ENCODE data around the gene PLD1. TPM values are rescaled to one million over a fixed set of nuclear protein-coding genes. Genes with fewer than 3 reads are reported as not detected.

Gene PLD1
- total and polyA plus RNA-seq, 10 of the 15 experiments (the other 5 are each of a cell fraction or from before 2014, with no cell fraction given), result 2.9 to 108 (median 3.6) TPM

DNA sequence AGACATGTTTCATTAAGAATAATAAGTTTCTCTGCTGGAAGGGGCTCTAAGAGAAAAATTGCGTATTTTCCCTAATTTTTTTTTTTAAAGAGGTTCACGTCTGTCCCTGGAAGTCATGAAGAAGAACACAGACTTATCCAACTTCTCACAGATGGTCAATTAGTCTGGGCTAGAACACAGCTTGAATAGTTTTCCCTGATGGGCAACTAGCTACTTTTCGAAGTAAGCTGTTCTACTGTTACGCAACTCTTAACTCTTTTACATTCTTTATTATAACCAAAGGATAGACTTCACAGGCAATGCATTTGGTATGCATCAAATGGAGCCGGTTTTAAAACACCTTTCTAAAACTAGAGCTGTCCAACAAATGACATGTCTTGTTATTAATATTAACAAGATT, 205.9 kb downstream of the PLD1 start (continued):
- TF ChIP-seq MEF2A (IDR thresholded peaks at IDR 0.05; ENCODE audit: insufficient read depth, low read depth, low read length) (no peak), RFX5 (IDR thresholded peaks at IDR 0.05; ENCODE audit: low read depth, low read length) (no peak), BCL11A (IDR thresholded peaks at IDR 0.05; ENCODE audit: low read depth, low read length) (no peak), RUNX3 (IDR thresholded peaks at IDR 0.05; ENCODE audit: low read length) (no peak), ZNF207 (IDR thresholded peaks at IDR 0.05; ENCODE audit: borderline replicate concordance) (no peak), SUPT20H (IDR thresholded peaks at IDR 0.05; ENCODE audit: borderline replicate concordance, control insufficient read depth, low read depth, low read length) (no peak), ZNF274 (IDR thresholded peaks at IDR 0.05; ENCODE audit: insufficient read depth, insufficient read length) (no peak)
- TF ChIP-seq, protein P1, sequence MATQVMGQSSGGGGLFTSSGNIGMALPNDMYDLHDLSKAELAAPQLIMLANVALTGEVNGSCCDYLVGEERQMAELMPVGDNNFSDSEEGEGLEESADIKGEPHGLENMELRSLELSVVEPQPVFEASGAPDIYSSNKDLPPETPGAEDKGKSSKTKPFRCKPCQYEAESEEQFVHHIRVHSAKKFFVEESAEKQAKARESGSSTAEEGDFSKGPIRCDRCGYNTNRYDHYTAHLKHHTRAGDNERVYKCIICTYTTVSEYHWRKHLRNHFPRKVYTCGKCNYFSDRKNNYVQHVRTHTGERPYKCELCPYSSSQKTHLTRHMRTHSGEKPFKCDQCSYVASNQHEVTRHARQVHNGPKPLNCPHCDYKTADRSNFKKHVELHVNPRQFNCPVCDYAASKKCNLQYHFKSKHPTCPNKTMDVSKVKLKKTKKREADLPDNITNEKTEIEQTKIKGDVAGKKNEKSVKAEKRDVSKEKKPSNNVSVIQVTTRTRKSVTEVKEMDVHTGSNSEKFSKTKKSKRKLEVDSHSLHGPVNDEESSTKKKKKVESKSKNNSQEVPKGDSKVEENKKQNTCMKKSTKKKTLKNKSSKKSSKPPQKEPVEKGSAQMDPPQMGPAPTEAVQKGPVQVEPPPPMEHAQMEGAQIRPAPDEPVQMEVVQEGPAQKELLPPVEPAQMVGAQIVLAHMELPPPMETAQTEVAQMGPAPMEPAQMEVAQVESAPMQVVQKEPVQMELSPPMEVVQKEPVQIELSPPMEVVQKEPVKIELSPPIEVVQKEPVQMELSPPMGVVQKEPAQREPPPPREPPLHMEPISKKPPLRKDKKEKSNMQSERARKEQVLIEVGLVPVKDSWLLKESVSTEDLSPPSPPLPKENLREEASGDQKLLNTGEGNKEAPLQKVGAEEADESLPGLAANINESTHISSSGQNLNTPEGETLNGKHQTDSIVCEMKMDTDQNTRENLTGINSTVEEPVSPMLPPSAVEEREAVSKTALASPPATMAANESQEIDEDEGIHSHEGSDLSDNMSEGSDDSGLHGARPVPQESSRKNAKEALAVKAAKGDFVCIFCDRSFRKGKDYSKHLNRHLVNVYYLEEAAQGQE (IDR thresholded peaks at IDR 0.05; ENCODE audit: low read depth, low read length), result no peak

DNA sequence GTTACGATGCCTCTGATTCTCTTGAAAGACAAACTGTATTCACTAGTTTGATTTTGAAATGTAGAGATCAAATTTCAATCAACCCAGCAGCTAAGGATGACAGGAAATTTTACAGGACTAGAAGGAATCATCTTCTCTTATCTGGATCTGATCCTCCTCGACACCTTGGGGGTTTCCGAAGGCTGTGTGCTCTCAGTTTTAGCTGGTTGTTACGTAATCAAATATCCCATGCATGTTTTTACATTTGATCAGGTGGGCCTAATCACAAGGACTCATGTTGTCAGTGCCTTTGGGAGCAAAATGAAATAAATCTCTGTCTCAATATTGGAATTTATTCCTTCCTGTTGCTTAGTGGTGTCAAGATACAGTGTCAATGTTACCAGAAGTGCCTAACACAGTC, 208.2 kb downstream of the PLD1 start:
- WGBS (ENCODE audit: insufficient coverage, insufficient replicate concordance, low lambda C conversion rate, missing lambda C conversion rate), result 55% methylated on average over 4 of the region's 4 CpGs
- no peak for TF ChIP-seq ASH2L (IDR thresholded peaks at IDR 0.05; ENCODE audit: borderline replicate concordance, low read depth)
- no peak for TF ChIP-seq CBX5 (IDR thresholded peaks at IDR 0.05; ENCODE audit: low read depth)
- no peak for TF ChIP-seq BHLHE40 (IDR thresholded peaks at IDR 0.05; ENCODE audit: borderline replicate concordance in 1 of 2, low read depth in 2 of 2, low read length in 1 of 2)
- TF ChIP-seq RB1 (IDR thresholded peaks at IDR 0.05; ENCODE audit: borderline replicate concordance), result no peak
- TF ChIP-seq SMC3 (IDR thresholded peaks at IDR 0.05; ENCODE audit: borderline replicate concordance, low read length), result no peak
- TF ChIP-seq ZBTB4 (CRISPR knock-in tag; IDR thresholded peaks at IDR 0.05), result no peak
- no peak for TF ChIP-seq SREBF1 (IDR thresholded peaks at IDR 0.05; ENCODE audit: low read length)
- TF ChIP-seq ZSCAN29 (IDR thresholded peaks at IDR 0.05), result no peak
- TF ChIP-seq POLR2A (IDR thresholded peaks at IDR 0.05; ENCODE audit: low read depth, low read length), result no peak
- no peak for TF ChIP-seq MEF2A (IDR thresholded peaks at IDR 0.05; ENCODE audit: insufficient read depth, low read depth, low read length)
- TF ChIP-seq SPI1 (IDR thresholded peaks at IDR 0.05; ENCODE audit: borderline replicate concordance, insufficient read depth, low read depth, low read length), result no peak
- no peak for TF ChIP-seq TCF12 (IDR thresholded peaks at IDR 0.05; ENCODE audit: low read depth, low read length)
- no peak for TF ChIP-seq DPF2 (IDR thresholded peaks at IDR 0.05)

More for the DNA sequence above, 208.2 kb downstream of the PLD1 start:
- H3K9me3 ChIP-seq (replicated peaks; ENCODE audit: control insufficient read depth, insufficient read depth, low read length), result no peaks in the 10 kb centered on the region
- no peaks in the 10 kb centered on the region for H3K4me1 ChIP-seq (ENCODE audit: control insufficient read depth, insufficient read depth, low read length)
- H3K27ac ChIP-seq (ENCODE audit: control insufficient read depth, insufficient read depth), result no peak overlapping the region
- H3K36me3 ChIP-seq (ENCODE audit: control insufficient read depth in 2 of 2, insufficient read depth in 2 of 2, low read length in 1 of 2), result no peaks in the 10 kb centered on the region
- no peaks in the 10 kb centered on the region for H4K20me1 ChIP-seq (ENCODE audit: control insufficient read depth, insufficient read depth)
- intact Hi-C loops (cut with micrococcal nuclease; ENCODE audit: unreplicated experiment) (no loop called here), in situ Hi-C loops (cut with MboI) (no loop called here)
- ChIA-PET RAD21 (ENCODE audit: unreplicated experiment) (no interaction called here), SMC1A (ENCODE audit: uncharacterized antibody, unreplicated experiment) (interaction anchor here (1.4 kb wide), 1 partner anchor 232 kb away, joined by 4 read pairs; no protein-coding TSS in a partner anchor), CTCF (interaction anchor here (1.7 to 5.9 kb wide), 3 partner anchors 13 to 228 kb away, joined by 5 to 37 read pairs (median 12); no protein-coding TSS in a partner anchor), POLR2A (no interaction called here)
- no peaks in the 10 kb centered on the region; a peak in 1 of 4 replicates for H3K27me3 ChIP-seq (replicated peaks in 1 of 2; ENCODE audit: control insufficient read depth in 2 of 2, insufficient read depth in 2 of 2, low read length in 1 of 2)
- no peak for FAIRE-seq
- H3K4me2 ChIP-seq (ENCODE audit: control insufficient read depth, insufficient read depth), result no peak overlapping the region
- H3K9ac ChIP-seq (ENCODE audit: control insufficient read depth, insufficient read depth, low read length), result no peak overlapping the region
- no TSS peak for BruUV-seq (replicated peaks)
- DNase-seq (ENCODE audit: low read depth, low spot score), result no peak
- no peak overlapping the region for H2AFZ ChIP-seq (ENCODE audit: control insufficient read depth, low read depth, low read length)
- H3K79me2 ChIP-seq (ENCODE audit: control insufficient read depth, insufficient read depth, low read length), result no peaks in the 10 kb centered on the region
- no peak for ATAC-seq
- H3K4me3 ChIP-seq, result no peak overlapping the region

All from GM12878 (cell line).